HG03469 (cell line): ENCODE results near the gene MITF.

Experiments
- ATAC-seq: cut with Tn5 transposase; IDR thresholded peaks from one replicate; pipeline ENCODE4 v1.9.1; 2021; ENCODE audit warnings: mild to moderate bottlenecking, moderate library complexity, moderate number of reproducible peaks; ENCODE audit not compliant: unreplicated experiment

The MITF gene, protein sequence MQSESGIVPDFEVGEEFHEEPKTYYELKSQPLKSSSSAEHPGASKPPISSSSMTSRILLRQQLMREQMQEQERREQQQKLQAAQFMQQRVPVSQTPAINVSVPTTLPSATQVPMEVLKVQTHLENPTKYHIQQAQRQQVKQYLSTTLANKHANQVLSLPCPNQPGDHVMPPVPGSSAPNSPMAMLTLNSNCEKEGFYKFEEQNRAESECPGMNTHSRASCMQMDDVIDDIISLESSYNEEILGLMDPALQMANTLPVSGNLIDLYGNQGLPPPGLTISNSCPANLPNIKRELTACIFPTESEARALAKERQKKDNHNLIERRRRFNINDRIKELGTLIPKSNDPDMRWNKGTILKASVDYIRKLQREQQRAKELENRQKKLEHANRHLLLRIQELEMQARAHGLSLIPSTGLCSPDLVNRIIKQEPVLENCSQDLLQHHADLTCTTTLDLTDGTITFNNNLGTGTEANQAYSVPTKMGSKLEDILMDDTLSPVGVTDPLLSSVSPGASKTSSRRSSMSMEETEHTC

DNA sequence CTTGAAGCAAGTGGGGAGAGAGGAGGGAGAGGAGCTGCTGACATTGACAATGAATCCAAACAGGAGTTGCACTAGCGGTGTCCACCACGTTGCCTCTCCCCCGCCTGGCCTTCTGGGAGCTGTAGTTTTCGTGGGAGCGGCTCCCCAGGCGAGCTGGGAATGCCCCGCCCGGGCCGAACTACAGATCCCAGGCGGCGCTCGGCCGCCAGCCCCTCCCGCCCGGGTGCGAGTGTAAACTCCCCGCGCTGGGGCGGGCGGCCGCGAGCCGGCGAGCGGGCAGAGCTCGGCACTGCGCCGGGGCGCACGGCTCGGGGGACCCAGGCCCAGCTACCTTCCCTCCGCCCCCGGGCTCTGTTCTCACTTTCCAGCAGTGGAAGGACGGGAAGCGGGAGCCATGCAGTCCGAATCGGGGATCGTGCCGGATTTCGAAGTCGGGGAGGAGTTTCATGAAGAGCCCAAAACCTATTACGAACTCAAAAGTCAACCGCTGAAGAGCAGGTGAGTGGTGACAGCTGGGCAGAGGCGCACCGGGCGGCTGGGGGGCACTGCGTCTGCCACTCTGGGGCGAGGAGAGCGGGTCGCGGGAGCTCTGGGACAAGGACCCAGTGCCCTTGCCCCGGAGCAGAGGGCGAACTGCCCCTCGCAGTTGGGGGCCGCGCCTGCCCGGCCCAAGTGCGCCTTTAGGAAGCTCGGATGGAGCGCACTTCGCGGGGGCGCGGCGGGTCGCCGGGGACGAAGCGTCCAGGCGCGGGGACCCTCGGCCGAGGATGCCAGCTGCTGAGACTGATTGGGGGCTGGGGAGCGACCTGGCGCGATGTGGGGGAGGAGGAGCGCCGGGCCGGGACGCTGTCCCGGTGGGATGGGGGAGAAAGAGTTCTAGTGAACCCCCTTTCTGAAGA, at the start of gene MITF:
TSS of gene MITF (plus strand) at position 261 of the 899 bp plus-strand sequence. CDS start at position 395, 134 bp downstream.
- peak; percentile 97 for ATAC-seq

DNA sequence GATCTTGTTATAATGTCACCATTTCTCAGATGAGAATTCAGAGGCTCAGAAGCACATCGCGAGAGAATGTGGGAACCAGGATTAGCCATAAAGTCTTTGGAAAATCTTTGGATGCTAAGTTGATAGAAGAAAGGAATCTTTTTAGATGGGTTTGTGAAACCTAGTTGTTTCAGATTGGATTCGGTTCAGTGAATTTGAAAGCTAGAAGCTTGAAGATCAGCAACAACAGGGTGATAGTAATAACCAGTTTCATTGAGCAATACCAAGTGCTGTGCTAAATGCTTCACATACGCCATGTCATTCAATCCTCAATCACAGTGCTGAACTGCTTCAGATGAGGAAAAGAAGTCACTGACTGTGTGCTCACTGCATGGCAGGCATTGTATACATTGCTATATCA, 47.4 kb upstream of the MITF start:
- ATAC-seq = no peak

DNA sequence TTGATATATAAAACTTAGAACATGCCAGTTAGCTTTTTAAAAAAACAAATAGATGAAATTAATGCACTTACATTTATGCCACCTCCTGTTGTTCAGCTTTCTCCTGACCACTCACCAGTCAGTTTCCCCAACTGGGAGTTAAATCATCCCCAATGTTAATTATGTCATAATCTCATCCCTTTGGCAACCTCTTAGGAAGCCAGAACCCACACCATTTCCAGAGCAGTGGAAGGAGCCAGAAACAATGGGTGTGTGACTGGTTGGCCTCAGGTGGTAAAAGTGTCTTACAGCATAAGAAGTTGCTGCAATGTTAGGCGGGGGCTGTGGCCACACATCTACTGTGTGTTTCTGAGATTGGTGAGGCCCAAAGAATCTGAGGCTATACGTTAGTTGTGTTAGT, 46.5 kb upstream of the MITF start:
- no peak for ATAC-seq

DNA sequence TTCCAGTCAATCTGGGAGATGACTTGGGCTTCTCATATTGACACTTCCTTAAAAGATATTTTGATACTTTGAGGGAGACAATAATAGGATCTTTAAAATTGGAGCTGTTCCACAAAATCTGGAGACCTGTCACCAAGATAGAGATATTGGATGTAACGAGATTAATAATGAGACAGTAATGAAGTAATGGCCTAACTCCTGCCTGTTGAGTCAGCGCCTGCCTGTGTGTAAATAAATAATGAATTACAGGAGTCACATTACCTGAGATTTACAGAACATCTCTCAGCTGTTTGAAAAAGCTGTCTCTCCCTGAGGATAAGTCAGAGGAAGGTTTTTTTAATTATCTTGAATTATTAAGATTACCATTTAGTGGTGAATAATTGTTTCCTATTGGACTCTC, 43.8 kb upstream of the MITF start:
- no peak for ATAC-seq

GRCh38 chr3:69695933-69696332, 43.3 kb upstream of the MITF start:
- no peak for ATAC-seq

DNA sequence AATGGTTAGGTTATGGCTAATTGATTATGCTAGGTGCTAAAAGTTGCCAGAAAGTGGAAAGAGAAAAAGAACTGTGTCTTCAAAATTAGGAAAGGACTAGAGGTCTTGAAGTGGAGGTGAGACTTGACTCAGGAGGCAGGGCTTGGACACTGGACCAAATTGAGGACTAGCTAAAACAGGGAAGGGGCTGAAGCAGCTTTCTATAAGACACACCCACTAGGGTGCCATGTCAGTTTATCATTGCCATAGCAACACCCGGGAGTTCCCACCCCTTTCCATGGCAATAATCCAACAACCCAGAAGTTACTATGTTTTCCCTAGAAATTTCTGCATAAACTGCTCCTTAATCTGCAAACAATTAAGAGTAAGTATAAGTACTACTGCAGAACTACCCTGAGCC, 42.9 kb upstream of the MITF start:
- ATAC-seq = no peak

DNA sequence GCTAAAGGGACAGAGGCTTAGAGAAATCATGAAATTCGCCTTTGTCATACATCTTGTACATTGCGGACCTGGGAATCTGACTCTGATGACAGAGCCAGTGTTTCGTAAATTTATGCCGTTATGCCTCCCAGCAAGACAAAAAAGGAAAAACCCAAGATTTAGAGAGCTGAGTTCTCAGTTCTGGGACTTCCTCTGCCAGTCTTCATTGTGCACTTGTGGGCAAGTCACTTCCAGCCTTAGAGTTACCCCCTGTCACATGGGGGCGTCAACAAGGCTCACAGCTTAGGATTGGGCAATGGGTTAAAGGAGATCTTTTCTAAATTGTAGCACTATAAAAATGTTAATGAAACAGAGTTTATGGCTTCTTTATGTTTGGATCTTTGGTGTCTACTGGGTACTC, 41.9 kb upstream of the MITF start:
- no peak for ATAC-seq

DNA sequence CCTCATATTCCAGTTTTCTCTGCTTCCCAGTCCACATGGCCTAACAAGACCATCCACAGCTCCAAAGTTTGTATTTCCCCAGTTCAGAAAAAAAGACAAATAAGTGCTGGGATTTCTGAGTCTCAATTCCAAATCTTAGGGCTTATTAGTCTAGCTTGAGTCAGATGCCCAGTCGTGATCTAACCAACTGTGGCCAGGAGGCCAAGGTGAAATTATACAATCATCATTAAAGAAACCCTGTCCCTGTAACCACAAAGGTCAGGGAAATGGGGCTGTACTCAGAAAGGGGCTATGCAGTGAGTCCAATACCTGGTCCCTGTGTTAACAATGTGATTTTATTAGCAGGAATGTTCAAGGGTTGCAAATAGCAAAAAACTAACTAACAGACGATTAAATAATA, 40.5 kb upstream of the MITF start:
- ATAC-seq = no peak

GRCh38 chr3:69699183-69699582, 40.1 kb upstream of the MITF start:
- no peak for ATAC-seq

DNA sequence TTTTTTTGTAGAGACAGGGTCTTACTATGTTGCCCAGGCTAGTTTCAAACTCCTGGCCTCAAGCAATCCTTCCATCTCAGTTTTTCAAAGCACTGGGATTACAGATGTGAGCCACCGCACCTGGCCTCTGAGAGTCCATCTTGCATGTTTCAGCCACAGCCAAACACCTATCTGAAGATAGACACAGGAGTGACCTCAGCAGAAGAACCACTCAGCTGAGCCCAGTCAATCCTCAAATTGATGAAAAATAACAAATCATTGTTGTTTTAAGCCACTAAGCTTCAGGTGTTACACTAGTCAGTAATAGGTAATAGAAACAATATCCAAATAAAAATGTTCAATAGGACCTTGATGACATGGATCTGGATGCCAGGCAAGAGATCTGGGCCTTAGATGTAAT, 38.3 kb upstream of the MITF start:
- no peak for ATAC-seq

- ATAC-seq = no peak
Observed at GRCh38 chr3:69710153-69710977, 28.9 kb upstream of the MITF start.

- no peak for ATAC-seq
Observed at GRCh38 chr3:69712269-69712668, 27.0 kb upstream of the MITF start.

DNA sequence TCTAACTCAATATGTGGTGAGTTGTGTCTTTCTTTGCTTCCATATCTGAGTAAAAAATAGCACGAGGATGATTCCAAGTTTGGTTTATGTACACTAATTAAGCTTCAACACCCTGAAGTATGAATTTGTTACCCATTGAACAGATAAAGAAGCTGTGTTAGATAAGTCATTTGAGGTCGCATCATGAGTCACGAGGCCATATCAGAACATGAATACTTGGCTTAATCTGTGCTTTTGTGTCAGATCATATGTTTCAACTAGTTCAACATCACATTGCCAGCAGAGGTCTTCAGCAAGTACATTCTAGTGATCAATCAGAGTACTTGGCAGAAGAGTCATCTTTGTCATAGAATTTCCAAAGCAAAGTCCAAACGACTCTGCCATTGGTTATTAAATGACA, 26.3 kb upstream of the MITF start:
- no peak for ATAC-seq

DNA sequence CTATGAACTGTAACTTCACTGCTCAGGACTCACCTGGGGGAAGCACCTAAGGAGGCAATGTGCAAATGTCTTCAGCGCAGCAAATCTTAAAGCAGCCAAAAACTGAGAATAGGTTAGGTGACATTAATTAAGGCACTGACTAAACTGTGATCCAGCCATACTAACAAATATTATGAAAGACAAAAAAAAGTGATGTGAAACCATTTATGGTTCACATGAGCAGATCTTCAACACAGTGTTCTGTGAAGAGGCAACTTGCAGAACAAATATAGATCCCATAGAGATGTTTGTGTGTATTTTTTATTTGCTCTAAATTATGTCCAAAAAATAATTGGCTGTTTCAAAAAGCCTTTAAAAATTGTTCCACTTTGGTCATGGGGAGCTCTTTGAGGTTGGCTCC, 24.1 kb upstream of the MITF start:
- peak; percentile 47 for ATAC-seq

DNA sequence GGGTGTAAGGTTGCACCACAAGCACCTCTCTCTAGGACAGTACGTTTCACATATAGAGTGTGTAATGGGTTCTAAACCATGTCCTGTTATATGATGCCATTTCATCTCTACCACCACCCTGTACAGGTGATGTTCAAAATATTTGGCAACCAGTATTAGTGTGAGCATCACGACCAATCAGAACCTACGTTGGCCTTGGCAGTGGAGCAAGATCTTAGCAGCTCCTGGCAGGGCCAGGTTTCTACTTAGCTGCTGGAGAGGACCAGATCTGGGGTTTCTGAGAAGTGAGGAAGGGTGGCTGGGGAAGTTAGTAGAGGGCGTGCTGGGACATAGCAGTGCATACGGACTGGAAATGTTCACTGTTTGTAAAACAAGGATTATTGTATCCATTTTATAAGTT, 23.1 kb upstream of the MITF start:
- no peak for ATAC-seq

DNA sequence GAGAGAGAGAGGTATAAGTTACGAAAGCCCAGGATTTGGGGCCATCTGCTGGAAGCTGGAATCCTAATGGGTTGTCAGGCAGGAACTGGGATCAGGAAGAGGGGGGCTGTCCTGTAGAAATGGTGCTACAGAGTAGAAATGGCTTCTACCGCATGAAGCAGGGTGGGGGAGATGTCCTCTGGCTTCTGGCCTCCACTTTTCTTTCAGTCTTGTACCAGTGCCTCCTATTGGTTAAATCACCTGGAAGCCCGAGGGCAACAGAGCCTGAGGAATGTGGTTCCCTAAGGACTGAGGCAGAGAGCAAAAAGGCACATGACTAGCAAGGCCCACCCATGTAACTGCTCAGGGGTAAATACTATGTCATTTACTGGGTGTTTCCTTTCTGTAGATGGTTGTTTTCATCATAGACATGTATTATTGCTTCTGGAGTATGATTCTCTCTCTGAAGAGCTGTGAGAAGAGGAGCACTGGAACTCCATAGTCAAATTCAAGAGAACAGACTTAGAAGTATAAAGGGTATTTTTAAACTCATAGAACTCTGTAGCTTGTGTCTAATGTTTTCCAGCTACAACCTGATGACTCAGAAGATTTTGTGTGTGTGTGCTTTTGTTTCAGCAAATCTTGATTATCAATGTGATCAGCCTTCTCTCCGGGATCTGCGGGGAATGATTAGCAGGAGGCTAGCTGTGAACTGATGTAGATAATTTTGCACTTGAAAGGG, 20.2 kb upstream of the MITF start:
- no peak for ATAC-seq

DNA sequence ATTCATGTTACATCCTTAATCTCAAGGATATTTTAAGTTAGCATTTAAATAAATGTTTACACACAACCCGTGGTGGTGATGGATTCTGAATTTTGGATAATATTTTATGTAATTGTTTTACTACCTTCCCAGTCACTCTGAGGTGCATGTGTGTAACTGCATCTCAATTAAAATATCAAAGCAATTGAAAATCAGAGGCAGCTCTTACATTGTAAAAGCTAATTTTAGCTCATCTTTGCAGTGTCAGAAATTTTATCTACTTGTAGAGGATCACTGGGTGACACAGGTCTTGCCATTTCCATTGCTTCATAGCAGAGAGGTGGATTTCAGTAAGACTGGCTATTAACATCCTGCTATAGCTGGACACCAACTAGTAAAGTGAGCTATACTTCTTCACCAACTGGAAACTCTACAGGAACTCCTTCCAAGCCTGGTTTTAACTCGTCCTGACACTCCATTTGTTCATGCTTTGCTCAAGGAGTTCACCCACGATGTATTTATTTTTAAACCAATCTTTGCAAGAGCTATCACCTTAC, 19.6 kb upstream of the MITF start:
- no peak for ATAC-seq

DNA sequence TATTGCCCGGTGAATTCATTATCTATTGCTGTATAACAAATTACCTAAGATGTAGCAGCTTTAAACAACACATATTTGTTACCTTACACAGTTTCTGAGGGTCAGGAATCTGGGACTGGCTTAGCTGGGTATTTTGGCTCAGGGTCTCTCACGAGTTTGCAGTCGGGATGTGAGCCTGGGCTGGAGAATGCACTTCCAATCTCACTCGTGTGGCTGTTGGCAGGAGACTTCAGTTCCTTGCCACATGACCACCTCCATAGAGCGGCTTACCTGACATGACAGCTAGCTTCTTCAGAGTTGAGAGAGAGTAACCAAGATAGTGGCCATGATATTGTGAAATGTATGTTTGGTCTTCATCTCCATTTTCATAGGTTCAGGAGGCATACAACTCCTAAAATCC, 18.4 kb upstream of the MITF start:
- ATAC-seq = no peak

DNA sequence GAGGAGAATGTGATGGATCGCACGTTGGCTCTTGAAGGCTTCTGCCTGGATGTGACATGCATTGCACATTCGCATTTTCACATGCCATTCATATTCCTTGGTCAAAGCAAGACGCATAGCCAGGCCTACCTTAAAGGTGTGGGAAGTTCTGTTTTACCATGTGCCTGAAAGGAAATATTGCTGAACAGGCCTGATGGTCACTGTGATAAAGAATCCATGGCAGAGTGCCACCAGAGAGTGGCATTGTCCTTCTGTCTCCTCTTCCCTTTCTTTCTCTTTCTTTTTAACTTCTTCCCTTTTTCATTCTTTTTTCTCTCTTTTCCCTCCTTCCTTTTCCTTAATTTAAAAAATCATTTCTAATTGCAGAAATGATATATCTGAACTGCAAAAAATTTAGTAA, 15.9 kb upstream of the MITF start:
- ATAC-seq = no peak
